Myocyte (in vitro differentiated cells): ENCODE measurements around the gene DLK1. TPM values are rescaled to one million over a fixed set of nuclear protein-coding genes. Genes with fewer than 3 reads are reported as not detected.

Source experiments
- DNase-seq: peaks from one replicate; pipeline ENCODE4 v3.0.0-alpha.2; 2012; ENCODE audit warnings: low read depth
- total RNA-seq: library from RNA; depleted of rRNA; stranded (reverse); fragments of >200 nt; gene quantifications from 2 replicates; pipeline ENCODE4 v1.2.3, GENCODE V29; 2014

Gene DLK1
- total RNA-seq, 1 donor from 2014 or later: not detected

GRCh38 chr14:100693877-100694578, 32.7 kb upstream of the DLK1 start:
- no peak for DNase-seq

- peak; percentile 85 for DNase-seq
Measured at GRCh38 chr14:100694579-100695422, 31.9 kb upstream of the DLK1 start.

- no peak for DNase-seq
Measured at GRCh38 chr14:100695423-100695738, 31.3 kb upstream of the DLK1 start.

- DNase-seq: no peak
Measured at GRCh38 chr14:100696008-100696407, 30.7 kb upstream of the DLK1 start.

- no peak for DNase-seq
Measured at GRCh38 chr14:100696590-100696989, 30.1 kb upstream of the DLK1 start.

- DNase-seq: no peak
Measured at GRCh38 chr14:100698066-100698465, 28.6 kb upstream of the DLK1 start.

GRCh38 chr14:100698666-100699448, 27.8 kb upstream of the DLK1 start:
- no peak for DNase-seq

- no peak for DNase-seq
Measured at GRCh38 chr14:100701314-100701713, 25.4 kb upstream of the DLK1 start.

GRCh38 chr14:100702590-100702989, 24.1 kb upstream of the DLK1 start:
- no peak for DNase-seq

- no peak for DNase-seq
Measured at GRCh38 chr14:100703386-100704220, 23.1 kb upstream of the DLK1 start.

GRCh38 chr14:100706200-100706599, 20.5 kb upstream of the DLK1 start:
- no peak for DNase-seq

- DNase-seq: no peak
Measured at GRCh38 chr14:100706860-100707259, 19.8 kb upstream of the DLK1 start.

- peak; percentile 48 for DNase-seq
Measured at GRCh38 chr14:100708425-100709288, 18.0 kb upstream of the DLK1 start.

- DNase-seq: peak; percentile 26
Measured at GRCh38 chr14:100709289-100710284, 17.1 kb upstream of the DLK1 start.

- DNase-seq: no peak
Measured at GRCh38 chr14:100710391-100710790, 16.3 kb upstream of the DLK1 start.

- peak; percentile 27 for DNase-seq
Measured at GRCh38 chr14:100710826-100711462, 15.7 kb upstream of the DLK1 start.

GRCh38 chr14:100711493-100711892, 15.2 kb upstream of the DLK1 start:
- no peak for DNase-seq

- DNase-seq: no peak
Measured at GRCh38 chr14:100712490-100712889, 14.2 kb upstream of the DLK1 start.
